ENCODE measurements around the gene METTL13. TPM values are rescaled to one million over a fixed set of nuclear protein-coding genes. Genes with fewer than 3 reads are reported as not detected.

Gene METTL13
- total RNA-seq, 1 experiment from 2014 or later: 64.5 TPM

GRCh38 chr1:171793636-171794035, 12.2 kb downstream of the METTL13 start:
- H2BK15ac ChIP-seq (ENCODE audit: low read depth, low read length): no peak overlapping the region
- no peaks in the 10 kb centered on the region for H3K79me2 ChIP-seq (ENCODE audit: insufficient read depth, low read length)
- H4K8ac ChIP-seq (replicated peaks; ENCODE audit: insufficient read length, low read depth, low read length): no peak overlapping the region
- Mint-ChIP-seq H3K27me3 (ENCODE audit: low read depth) (no peaks in the 10 kb centered on the region), H3K4me3 (no peak overlapping the region), H3K9me3 (no peaks in the 10 kb centered on the region; a peak in 1 of 5 replicates), H3K4me1 (no peaks in the 10 kb centered on the region), H3K36me3 (ENCODE audit: insufficient read depth in 1 of 3, low read depth in 3 of 3) (peaks cover 33 to 87% (median 74%) of the 10 kb centered on the region in 3 experiments; a peak in 6 of 7 replicates), H3K27ac (no peak overlapping the region)
- no peak overlapping the region for H3K4ac ChIP-seq (ENCODE audit: low read depth, low read length)
- H3T11ph ChIP-seq (ENCODE audit: low read length): no peak overlapping the region
- H3K9ac ChIP-seq (ENCODE audit: extremely low read depth, insufficient read length, low read length): no peak overlapping the region
- H2AFZ ChIP-seq (ENCODE audit: low read length): no peak overlapping the region
- no peak overlapping the region for H2BK120ac ChIP-seq (ENCODE audit: low read depth, low read length, poor library complexity, severe bottlenecking)
- H3K27ac ChIP-seq (ENCODE audit: insufficient read length, low read depth, low read length): no peak overlapping the region
- H3K4me2 ChIP-seq (ENCODE audit: insufficient read depth, insufficient read length, low read length): no peak overlapping the region
- H2BK20ac ChIP-seq (ENCODE audit: low read depth, low read length, poor library complexity, severe bottlenecking): no peak overlapping the region
- WGBS (ENCODE audit: extremely low coverage, insufficient read length, low lambda C conversion rate): no CpG with 5 or more reads among the region's 1 CpG
- H3K23me2 ChIP-seq (ENCODE audit: insufficient read length, low read depth, low read length, poor library complexity, severe bottlenecking): no peaks in the 10 kb centered on the region
- no peaks in the 10 kb centered on the region for H3K9me3 ChIP-seq (ENCODE audit: control insufficient read depth, low read depth, low read length)
- no peak overlapping the region for H3K23ac ChIP-seq (ENCODE audit: insufficient read length, low read depth, low read length)
- no peak overlapping the region for H3K14ac ChIP-seq (ENCODE audit: insufficient read depth, low read length)
- no peak overlapping the region for H2BK12ac ChIP-seq (ENCODE audit: insufficient read length, low read depth, low read length)
- H2BK5ac ChIP-seq (ENCODE audit: insufficient read length, low read length): no peak overlapping the region
- no peak for DNase-seq
- no peaks in the 10 kb centered on the region for H3K27me3 ChIP-seq (ENCODE audit: insufficient read depth, low read length)
- H3K79me1 ChIP-seq (ENCODE audit: insufficient read depth, low read depth, low read length, poor library complexity, severe bottlenecking): no peaks in the 10 kb centered on the region
- no peak overlapping the region for H2AK5ac ChIP-seq (ENCODE audit: insufficient read length, low read length)
- H3K56ac ChIP-seq (ENCODE audit: insufficient read length, low read depth, low read length): no peak overlapping the region
- no peak overlapping the region for H3K18ac ChIP-seq (ENCODE audit: insufficient read length, low read depth, low read length)
- no peaks in the 10 kb centered on the region for H4K20me1 ChIP-seq (ENCODE audit: control insufficient read depth, insufficient read depth, insufficient read length)
- no peak overlapping the region for H4K91ac ChIP-seq (ENCODE audit: insufficient read length, low read depth, low read length)
- H3K4me1 ChIP-seq (ENCODE audit: insufficient read depth, low read length): no peaks in the 10 kb centered on the region
- H4K5ac ChIP-seq (ENCODE audit: insufficient read length, low read depth, low read length): no peak overlapping the region
- no peak for TF ChIP-seq CTCF (conservative IDR thresholded peaks at IDR 0.05)
